Measurements from ENCODE around the gene TMEM131. TPM values are rescaled to one million over a fixed set of nuclear protein-coding genes. Genes with fewer than 3 reads are reported as not detected.
"Not testable (repeated sequence)": the region's sequence is repeated elsewhere in the genome, so short reads cannot be mapped to it uniquely, and the experiment has no call there.

Gene TMEM131
- polyA plus RNA-seq, 3 donors, result 7.1 to 11.0 (median 10.6) TPM

- H3K27ac ChIP-seq (ENCODE audit: low read depth, low read length), result no peak overlapping the region
- 78 to 84% (median 81%) methylated on average over 19 to 21 of the region's 21 CpGs for WGBS, 3 donors
These were observed 278.8 kb downstream of the TMEM131 start for GRCh38 chr2:97716695-97717612.

- 83 to 86% (median 84%) methylated on average over 9 of the region's 9 CpGs for WGBS, 3 donors
- no peak overlapping the region for H3K27ac ChIP-seq (ENCODE audit: low read depth, low read length)
These were observed 279.6 kb downstream of the TMEM131 start for GRCh38 chr2:97715951-97716694.

GRCh38 chr2:97714950-97715652 is 280.6 kb downstream of the TMEM131 start:
- WGBS, 3 donors, result 82 to 88% (median 86%) methylated on average over 13 of the region's 13 CpGs
- no peak overlapping the region for H3K27ac ChIP-seq (ENCODE audit: low read depth, low read length)

- WGBS, 3 donors, result 76 to 79% (median 77%) methylated on average over 17 of the region's 17 CpGs
- no peak overlapping the region for H3K27ac ChIP-seq (ENCODE audit: low read depth, low read length)
These were observed 281.4 kb downstream of the TMEM131 start for GRCh38 chr2:97714084-97714949.

GRCh38 chr2:97713296-97714083 is 282.3 kb downstream of the TMEM131 start, which contains the start of gene ZAP70:
Gene ZAP70 (plus strand): TSS chr2:97713576. CDS start chr2:97724037, 10,461 bp downstream.
- WGBS, 3 donors, result 72 to 80% (median 73%) methylated on average over 21 of the region's 21 CpGs
- no peak within 1 kb of the TSS for H3K27ac ChIP-seq (ENCODE audit: low read depth, low read length)

- 60 to 71% (median 67%) methylated on average over 11 of the region's 11 CpGs for WGBS, 3 donors
- no peak overlapping the region for H3K27ac ChIP-seq (ENCODE audit: low read depth, low read length)
These were observed 283.0 kb downstream of the TMEM131 start for GRCh38 chr2:97712693-97713295.

GRCh38 chr2:97712175-97712574 is 283.6 kb downstream of the TMEM131 start:
- 38 to 68% (median 65%) methylated on average over 9 of the region's 9 CpGs for WGBS, 3 donors
- not testable (repeated sequence) for H3K27ac ChIP-seq (ENCODE audit: low read depth, low read length)

- 75 to 87% (median 82%) methylated on average over 6 of the region's 6 CpGs for WGBS, 3 donors
- no peak overlapping the region for H3K27ac ChIP-seq (ENCODE audit: low read depth, low read length)
These were observed 284.4 kb downstream of the TMEM131 start for GRCh38 chr2:97711394-97711711.

GRCh38 chr2:97708608-97709007 is 287.1 kb downstream of the TMEM131 start:
- WGBS, 3 donors, result 85 to 91% (median 89%) methylated on average over 8 of the region's 8 CpGs
- no peak overlapping the region for H3K27ac ChIP-seq (ENCODE audit: low read depth, low read length)

GRCh38 chr2:97708048-97708380 is 287.7 kb downstream of the TMEM131 start:
- 59 to 90% (median 61%) methylated on average over 4 of the region's 4 CpGs for WGBS, 3 donors
- no peak overlapping the region for H3K27ac ChIP-seq (ENCODE audit: low read depth, low read length)

GRCh38 chr2:97707362-97708047 is 288.2 kb downstream of the TMEM131 start:
- WGBS, 3 donors, result 59 to 89% (median 86%) methylated on average over 11 of the region's 11 CpGs

GRCh38 chr2:97706708-97707345 is 288.9 kb downstream of the TMEM131 start:
- 72 to 76% (median 75%) methylated on average over 11 of the region's 11 CpGs for WGBS, 3 donors
- H3K27ac ChIP-seq (ENCODE audit: low read depth, low read length), result no peak overlapping the region

More at GRCh38 chr2:97707362-97708047, 288.2 kb downstream of the TMEM131 start:
- H3K27ac ChIP-seq (ENCODE audit: low read depth, low read length), result no peak overlapping the region

Data from adipose tissue (tissue), 3 donors.